ENCODE measurements around the gene SMCO2. TPM values are rescaled to one million over a fixed set of nuclear protein-coding genes. Genes with fewer than 3 reads are reported as not detected.

Gene SMCO2
- total and polyA plus RNA-seq, 2 of the 8 experiments (the other 6 are each of a cell fraction or from before 2014, with no cell fraction given) = 0.24 to 0.80 TPM

DNA sequence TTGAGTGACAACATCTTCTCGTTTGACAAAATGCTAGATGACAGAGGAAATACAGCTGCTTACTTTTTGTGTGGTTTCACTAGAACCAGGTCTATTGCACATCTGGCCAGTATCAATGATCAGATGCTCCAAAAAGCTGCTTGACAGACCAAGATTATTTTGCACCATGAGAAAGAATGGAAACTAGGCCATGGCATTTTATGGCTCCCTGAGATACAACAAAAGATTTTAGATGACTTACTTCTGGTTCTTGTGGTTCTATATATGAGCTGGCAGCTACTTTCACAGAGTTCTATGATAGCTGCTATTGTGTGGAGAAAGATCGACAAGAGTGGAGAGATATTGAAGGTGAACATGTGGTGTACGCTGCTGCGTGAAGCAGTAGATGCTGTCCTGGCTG is 51.6 kb downstream of the SMCO2 start (continued):
- TF ChIP-seq RAD21 (IDR thresholded peaks at IDR 0.05 in 1 of 2, conservative IDR thresholded peaks at IDR 0.05 in 1 of 2; ENCODE audit: low read depth in 2 of 2, low read length in 2 of 2) (no peak), RFX5 (IDR thresholded peaks at IDR 0.05; ENCODE audit: borderline replicate concordance, low read depth, low read length) (no peak), ASH2L (IDR thresholded peaks at IDR 0.05; ENCODE audit: low read length) (no peak), MAFK (IDR thresholded peaks at IDR 0.05; ENCODE audit: low read depth, low read length) (no peak), CTBP2 (IDR thresholded peaks at IDR 0.05; ENCODE audit: borderline replicate concordance, insufficient read depth, insufficient read length, low read length) (no peak), BRCA1 (IDR thresholded peaks at IDR 0.05; ENCODE audit: low read depth, low read length) (no peak)

Data from H1 (cell line).